ENCODE results near the gene CEACAM21. TPM values are rescaled to one million over a fixed set of nuclear protein-coding genes. Genes with fewer than 3 reads are reported as not detected.

Gene CEACAM21
- total and polyA plus RNA-seq, 4 donors = 6.5 to 12.2 (median 10.3) TPM

DNA sequence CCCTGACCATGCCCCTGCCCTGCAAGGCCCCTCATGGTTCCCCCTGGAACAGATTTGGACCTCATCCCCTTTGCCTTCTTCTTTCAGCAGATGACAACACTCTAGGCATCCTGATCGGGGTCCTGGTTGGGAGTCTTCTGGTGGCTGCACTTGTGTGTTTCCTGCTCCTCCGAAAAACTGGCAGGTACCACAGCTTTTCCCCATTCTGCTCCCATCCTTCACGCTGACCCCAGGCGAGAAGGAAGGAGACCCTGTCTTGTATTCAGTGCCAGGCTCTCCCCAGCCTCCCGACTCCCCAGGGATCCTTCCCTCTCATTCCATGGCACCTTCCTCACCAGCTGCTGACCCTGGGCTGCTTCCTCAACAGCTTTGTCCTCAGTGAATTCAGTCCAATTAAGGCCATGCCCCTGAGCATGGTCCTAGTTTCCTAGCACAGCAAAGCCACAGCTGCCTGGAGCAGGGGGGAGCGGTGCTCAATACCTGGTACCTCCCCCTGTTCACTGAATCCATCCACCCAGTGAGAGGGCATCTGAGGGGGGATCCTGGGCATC, 8.4 kb downstream of the CEACAM21 start:
- DNase-seq (no peak), ATAC-seq (ENCODE audit: insufficient read depth, low FRiP score) (no peak)
- H3K36me3 ChIP-seq (ENCODE audit: control insufficient read depth in 4 of 4, insufficient read depth in 4 of 4, low read length in 4 of 4) = no peaks in the 10 kb centered on the region
- H3K9me3 ChIP-seq (ENCODE audit: control insufficient read depth in 4 of 4, insufficient read depth in 3 of 4, low read length in 3 of 4) = peaks cover 0 to 17% (median 0%) of the 10 kb centered on the region in 4 donors
- no peaks in the 10 kb centered on the region for H3K27me3 ChIP-seq (ENCODE audit: control insufficient read depth in 3 of 3, insufficient read depth in 3 of 3, low read length in 2 of 3)
- peaks cover 0 to under 1% (median 0%) of the 10 kb centered on the region in 5 donors for H3K4me1 ChIP-seq (ENCODE audit: control insufficient read depth in 5 of 5, insufficient read depth in 5 of 5, low read length in 5 of 5)
- 78 to 82% methylated on average over 6 of the region's 6 CpGs for WGBS, 2 donors
- no peak overlapping the region for H3K27ac ChIP-seq (ENCODE audit: low read depth in 1 of 2, low read length in 1 of 2)
- no peak overlapping the region for H3K4me3 ChIP-seq
- no peak overlapping the region for H3K9ac ChIP-seq (ENCODE audit: insufficient read depth in 1 of 2, low read length in 2 of 2)
- TF ChIP-seq CTCF (IDR thresholded peaks at IDR 0.05; ENCODE audit: control extremely low read depth, extremely low read depth) = no peak

DNA sequence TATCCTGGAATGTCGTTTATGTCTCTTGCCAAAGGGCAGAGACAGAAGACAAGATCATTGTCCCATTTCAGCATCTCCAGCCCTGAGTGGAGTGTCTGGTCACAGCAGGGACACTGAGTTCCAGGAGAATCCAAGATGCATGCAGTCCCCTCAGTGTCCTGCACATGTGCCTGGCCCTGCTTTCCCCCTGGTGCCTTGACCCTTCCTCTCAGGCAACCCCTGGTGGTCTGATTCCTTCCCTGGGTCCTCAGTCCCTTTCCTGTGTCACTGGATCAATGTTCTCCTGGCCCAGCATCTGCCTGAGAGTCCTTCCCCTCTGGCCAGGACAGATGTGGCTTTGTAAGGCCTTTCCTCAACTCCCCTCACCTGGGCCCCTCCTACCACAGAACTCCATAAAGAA, 9.0 kb downstream of the CEACAM21 start:
- H3K9ac ChIP-seq (ENCODE audit: insufficient read depth in 1 of 2, low read length in 2 of 2) = no peak overlapping the region
- no peak for TF ChIP-seq CTCF (IDR thresholded peaks at IDR 0.05; ENCODE audit: control extremely low read depth, extremely low read depth)
- H3K36me3 ChIP-seq (ENCODE audit: control insufficient read depth in 4 of 4, insufficient read depth in 4 of 4, low read length in 4 of 4) = no peaks in the 10 kb centered on the region
- H3K4me3 ChIP-seq = no peak overlapping the region
- 75 to 78% methylated on average over 1 of the region's 1 CpG for WGBS, 2 donors
- no peak for DNase-seq
- peaks cover 0 to 19% (median 0%) of the 10 kb centered on the region in 4 donors for H3K9me3 ChIP-seq (ENCODE audit: control insufficient read depth in 4 of 4, insufficient read depth in 3 of 4, low read length in 3 of 4)
- H3K27ac ChIP-seq (ENCODE audit: low read depth in 1 of 2, low read length in 1 of 2) = no peak overlapping the region
- ATAC-seq (ENCODE audit: insufficient read depth, low FRiP score) = no peak
- H3K4me1 ChIP-seq (ENCODE audit: control insufficient read depth in 5 of 5, insufficient read depth in 5 of 5, low read length in 5 of 5) = peaks cover 0 to 2% (median 0%) of the 10 kb centered on the region in 5 donors
- H3K27me3 ChIP-seq (ENCODE audit: control insufficient read depth in 3 of 3, insufficient read depth in 3 of 3, low read length in 2 of 3) = no peaks in the 10 kb centered on the region

DNA sequence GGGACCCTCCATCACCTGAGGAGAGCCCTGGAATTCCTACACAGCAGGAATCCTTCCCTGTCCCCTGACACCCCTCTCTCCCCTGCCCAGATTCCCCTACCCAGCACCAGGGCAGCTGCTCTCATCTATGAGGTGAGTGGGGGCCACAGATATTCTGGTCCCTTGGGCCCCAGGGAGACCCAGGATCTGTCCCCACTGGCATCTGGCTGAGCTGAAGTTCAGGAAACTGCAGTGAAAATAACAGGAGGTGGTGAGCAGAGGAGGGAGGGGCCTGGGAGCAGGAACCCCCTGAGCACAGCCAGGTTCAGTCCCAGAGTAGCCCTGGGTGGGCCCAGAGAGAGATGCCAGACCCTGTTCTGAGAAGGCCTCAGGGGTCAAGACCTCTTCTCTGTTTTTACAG, 10.1 kb downstream of the CEACAM21 start:
- ATAC-seq (ENCODE audit: insufficient read depth, low FRiP score) (no peak), DNase-seq (no peak)
- Histone ChIP-seq H3K4me1 (ENCODE audit: control insufficient read depth in 5 of 5, insufficient read depth in 5 of 5, low read length in 5 of 5) (peaks cover 0 to 2% (median 0%) of the 10 kb centered on the region in 5 donors), H3K9ac (ENCODE audit: insufficient read depth in 1 of 2, low read length in 2 of 2) (no peak overlapping the region), H3K4me3 (no peak overlapping the region), H3K9me3 (ENCODE audit: control insufficient read depth in 4 of 4, insufficient read depth in 3 of 4, low read length in 3 of 4) (peaks cover 0 to 20% (median 0%) of the 10 kb centered on the region in 4 donors), H3K27me3 (ENCODE audit: control insufficient read depth in 3 of 3, insufficient read depth in 3 of 3, low read length in 2 of 3) (no peaks in the 10 kb centered on the region), H3K36me3 (ENCODE audit: control insufficient read depth in 4 of 4, insufficient read depth in 4 of 4, low read length in 4 of 4) (no peaks in the 10 kb centered on the region), H3K27ac (ENCODE audit: low read depth in 1 of 2, low read length in 1 of 2) (no peak overlapping the region)
- no peak for TF ChIP-seq CTCF (IDR thresholded peaks at IDR 0.05; ENCODE audit: control extremely low read depth, extremely low read depth)
